Neural cell (in vitro differentiated cells): ENCODE measurements around the gene TMOD4. TPM values are rescaled to one million over a fixed set of nuclear protein-coding genes. Genes with fewer than 3 reads are reported as not detected.

Experiments
- H2AFZ ChIP-seq: fragments of 200-600, 300-800 bp; sonication (generic), shearing (Covaris generic); 2 replicates; pipeline ENCODE4 v1.6.0; 2014; ENCODE audit warnings: low read depth, mild to moderate bottlenecking, antibody characterized with exemption, low read length, moderate library complexity
- H3F3A ChIP-seq: fragments of 200-600 bp; shearing (Covaris generic); 2 replicates; pipeline ENCODE4 v1.6.1; 2016; ENCODE audit warnings: mild to moderate bottlenecking, moderate library complexity, mixed read lengths, antibody characterized with exemption, low read length; ENCODE audit not compliant: insufficient read depth, poor library complexity, severe bottlenecking
- H3K27ac ChIP-seq: fragments of 200-600, 300-800 bp; sonication (generic), shearing (Covaris generic); 2 replicates; pipeline ENCODE4 v1.5.1; 2014; ENCODE audit warnings: mild to moderate bottlenecking, low read length, moderate library complexity
- H3K27me3 ChIP-seq: fragments of 300-800, 200-600 bp; sonication (generic), shearing (Covaris generic); 2 replicates; pipeline ENCODE4 v1.6.0; 2014; ENCODE audit warnings: mild to moderate bottlenecking, low read depth, low read length, moderate library complexity; ENCODE audit not compliant: insufficient read depth
- H3K36me3 ChIP-seq: fragments of 300-800, 200-600 bp; sonication (generic), shearing (Covaris generic); 2 replicates; pipeline ENCODE4 v1.5.1; 2014; ENCODE audit warnings: mild to moderate bottlenecking, antibody characterized with exemption, low read length, moderate library complexity; ENCODE audit not compliant: insufficient read depth
- H3K4me2 ChIP-seq: fragments of 300-800, 200-600 bp; sonication (generic), shearing (Covaris generic); 2 replicates; pipeline ENCODE4 v1.6.0; 2014; ENCODE audit warnings: mild to moderate bottlenecking, low read length
- H3K4me3 ChIP-seq: fragments of 300-800, 200-600 bp; sonication (generic), shearing (Covaris generic); 2 replicates; pipeline ENCODE4 v1.5.1; 2014; ENCODE audit warnings: mild to moderate bottlenecking, low read length, moderate library complexity
- H3K79me2 ChIP-seq: fragments of 200-600 bp; shearing (Covaris generic); replicated peaks from 2 replicates; pipeline ENCODE4 v1.6.0; 2014; ENCODE audit warnings: mild to moderate bottlenecking, low read length, moderate library complexity; ENCODE audit not compliant: insufficient read depth
- H3K9ac ChIP-seq: fragments of 300-800, 200-600 bp; sonication (generic), shearing (Covaris generic); 2 replicates; pipeline ENCODE4 v1.6.1; 2016; ENCODE audit warnings: mild to moderate bottlenecking, low read length, mixed read lengths
- H3K9me2 ChIP-seq: fragments of 200-600 bp; shearing (Covaris generic); 2 replicates; pipeline ENCODE4 v1.6.1; 2016; ENCODE audit warnings: mild to moderate bottlenecking, low read length, mixed read lengths; ENCODE audit not compliant: insufficient read depth
- H3K9me3 ChIP-seq: fragments of 200-600, 300-800 bp; sonication (generic), shearing (Covaris generic); 2 replicates; pipeline ENCODE4 v1.6.1; 2016; ENCODE audit warnings: mild to moderate bottlenecking, mixed run types, low read length, moderate library complexity, mixed read lengths
- H4K20me1 ChIP-seq: fragments of 200-600 bp; shearing (Covaris generic); 2 replicates; pipeline ENCODE4 v1.6.1; 2016; ENCODE audit warnings: mild to moderate bottlenecking, mixed run types; ENCODE audit not compliant: insufficient read depth
- EP300 ChIP-seq: fragments of 450-650 bp; conservative IDR thresholded peaks from 2 replicates; pipeline ENCODE4 v1.6.1; 2014; ENCODE audit warnings: antibody characterized with exemption, mild to moderate bottlenecking, moderate library complexity; ENCODE audit not compliant: poor library complexity, severe bottlenecking
- EZH2 ChIP-seq: fragments of 200-600, 300-800 bp; shearing (Covaris generic), sonication (generic); IDR thresholded peaks from 2 replicates; pipeline ENCODE4 v1.6.1; 2014; ENCODE audit warnings: antibody characterized with exemption, low read length, borderline replicate concordance, mild to moderate bottlenecking; ENCODE audit not compliant: insufficient read depth, poor library complexity, severe bottlenecking
- MXI1 ChIP-seq: fragments of 450-650 bp; conservative IDR thresholded peaks from 2 replicates; pipeline ENCODE4 v1.6.1; 2014; ENCODE audit warnings: antibody characterized with exemption, mild to moderate bottlenecking; ENCODE audit not compliant: poor library complexity, severe bottlenecking
- POLR2AphosphoS5 ChIP-seq: IDR thresholded peaks from 2 replicates; pipeline ENCODE4 v1.6.1; 2012
- RAD21 ChIP-seq: fragments of 450-650 bp; conservative IDR thresholded peaks from 2 replicates; pipeline ENCODE4 v1.6.1; 2014; ENCODE audit warnings: antibody characterized with exemption, mild to moderate bottlenecking, moderate library complexity
- SMC3 ChIP-seq: fragments of 450-650 bp; conservative IDR thresholded peaks from 2 replicates; pipeline ENCODE4 v1.6.1; 2014; ENCODE audit warnings: antibody characterized with exemption, mild to moderate bottlenecking, moderate library complexity; ENCODE audit not compliant: poor library complexity
- TAF1 ChIP-seq: IDR thresholded peaks from 2 replicates; pipeline ENCODE4 v1.6.1; 2012; ENCODE audit warnings: low read depth
- polyA plus RNA-seq: library from polyadenylated mRNA; depleted of rRNA; stranded (reverse); fragments of >200 nt; gene quantifications from 2 replicates; pipeline ENCODE4 v1.2.3, GENCODE V29; 2014
- TF ChIP-seq, protein P1 (sequence below): IDR thresholded peaks from 2 replicates; pipeline ENCODE4 v1.6.1; 2012; ENCODE audit warnings: borderline replicate concordance
- TF ChIP-seq, protein P2 (sequence below): fragments of 450-650 bp; IDR thresholded peaks from 2 replicates; pipeline ENCODE4 v1.5.1; 2014; ENCODE audit warnings: antibody characterized with exemption, mild to moderate bottlenecking, moderate library complexity; ENCODE audit not compliant: poor library complexity, severe bottlenecking

The TMOD4 gene
- polyA plus RNA-seq, 1 donor from 2014 or later: not detected

DNA sequence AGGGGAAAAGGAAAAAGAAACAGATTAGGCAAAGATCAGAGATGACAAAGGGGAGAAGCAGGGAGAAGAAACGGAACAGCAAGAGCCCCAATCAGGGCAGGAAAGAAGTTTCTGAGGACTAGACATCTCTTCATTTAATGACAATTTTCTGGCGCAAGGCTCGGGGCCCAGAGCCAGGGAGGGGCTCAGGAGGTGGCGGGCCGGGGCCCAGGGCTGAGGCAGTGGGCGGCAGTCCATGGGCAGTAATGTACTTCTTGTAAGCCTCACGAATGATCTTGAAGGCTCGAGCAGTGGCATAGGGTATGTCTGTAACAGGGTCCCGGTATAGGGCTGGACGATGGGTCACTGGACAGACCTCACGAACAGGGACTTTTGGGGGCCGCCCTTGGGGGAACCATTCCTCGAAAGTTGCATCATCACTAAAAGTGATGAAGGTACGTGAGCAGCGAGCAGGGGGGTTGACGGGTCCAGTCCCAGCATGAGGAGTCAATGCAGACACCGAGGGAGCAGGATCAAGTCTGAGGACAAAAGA lies 799 bp upstream of the TMOD4 start:
- Histone ChIP-seq H3K27ac (no peak overlapping the region), H3K9me3 (no peaks in the 10 kb centered on the region), H3K9ac (no peak overlapping the region), H3K4me3 (no peak overlapping the region), H3K79me2 (no peaks in the 10 kb centered on the region), H3K36me3 (no peaks in the 10 kb centered on the region), H2AFZ (no peak overlapping the region), H4K20me1 (no peaks in the 10 kb centered on the region), H3K4me2 (no peak overlapping the region), H3F3A (no peaks in the 10 kb centered on the region), H3K9me2 (no peaks in the 10 kb centered on the region), H3K27me3 (no peaks in the 10 kb centered on the region)
- TF ChIP-seq POLR2AphosphoS5: no peak
- no peak for TF ChIP-seq EZH2
- no peak for TF ChIP-seq EP300
- TF ChIP-seq RAD21: no peak
- no peak for TF ChIP-seq TAF1
- TF ChIP-seq, protein P1, sequence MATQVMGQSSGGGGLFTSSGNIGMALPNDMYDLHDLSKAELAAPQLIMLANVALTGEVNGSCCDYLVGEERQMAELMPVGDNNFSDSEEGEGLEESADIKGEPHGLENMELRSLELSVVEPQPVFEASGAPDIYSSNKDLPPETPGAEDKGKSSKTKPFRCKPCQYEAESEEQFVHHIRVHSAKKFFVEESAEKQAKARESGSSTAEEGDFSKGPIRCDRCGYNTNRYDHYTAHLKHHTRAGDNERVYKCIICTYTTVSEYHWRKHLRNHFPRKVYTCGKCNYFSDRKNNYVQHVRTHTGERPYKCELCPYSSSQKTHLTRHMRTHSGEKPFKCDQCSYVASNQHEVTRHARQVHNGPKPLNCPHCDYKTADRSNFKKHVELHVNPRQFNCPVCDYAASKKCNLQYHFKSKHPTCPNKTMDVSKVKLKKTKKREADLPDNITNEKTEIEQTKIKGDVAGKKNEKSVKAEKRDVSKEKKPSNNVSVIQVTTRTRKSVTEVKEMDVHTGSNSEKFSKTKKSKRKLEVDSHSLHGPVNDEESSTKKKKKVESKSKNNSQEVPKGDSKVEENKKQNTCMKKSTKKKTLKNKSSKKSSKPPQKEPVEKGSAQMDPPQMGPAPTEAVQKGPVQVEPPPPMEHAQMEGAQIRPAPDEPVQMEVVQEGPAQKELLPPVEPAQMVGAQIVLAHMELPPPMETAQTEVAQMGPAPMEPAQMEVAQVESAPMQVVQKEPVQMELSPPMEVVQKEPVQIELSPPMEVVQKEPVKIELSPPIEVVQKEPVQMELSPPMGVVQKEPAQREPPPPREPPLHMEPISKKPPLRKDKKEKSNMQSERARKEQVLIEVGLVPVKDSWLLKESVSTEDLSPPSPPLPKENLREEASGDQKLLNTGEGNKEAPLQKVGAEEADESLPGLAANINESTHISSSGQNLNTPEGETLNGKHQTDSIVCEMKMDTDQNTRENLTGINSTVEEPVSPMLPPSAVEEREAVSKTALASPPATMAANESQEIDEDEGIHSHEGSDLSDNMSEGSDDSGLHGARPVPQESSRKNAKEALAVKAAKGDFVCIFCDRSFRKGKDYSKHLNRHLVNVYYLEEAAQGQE: no peak
- TF ChIP-seq MXI1: no peak
- no peak for TF ChIP-seq SMC3
- TF ChIP-seq, protein P2, sequence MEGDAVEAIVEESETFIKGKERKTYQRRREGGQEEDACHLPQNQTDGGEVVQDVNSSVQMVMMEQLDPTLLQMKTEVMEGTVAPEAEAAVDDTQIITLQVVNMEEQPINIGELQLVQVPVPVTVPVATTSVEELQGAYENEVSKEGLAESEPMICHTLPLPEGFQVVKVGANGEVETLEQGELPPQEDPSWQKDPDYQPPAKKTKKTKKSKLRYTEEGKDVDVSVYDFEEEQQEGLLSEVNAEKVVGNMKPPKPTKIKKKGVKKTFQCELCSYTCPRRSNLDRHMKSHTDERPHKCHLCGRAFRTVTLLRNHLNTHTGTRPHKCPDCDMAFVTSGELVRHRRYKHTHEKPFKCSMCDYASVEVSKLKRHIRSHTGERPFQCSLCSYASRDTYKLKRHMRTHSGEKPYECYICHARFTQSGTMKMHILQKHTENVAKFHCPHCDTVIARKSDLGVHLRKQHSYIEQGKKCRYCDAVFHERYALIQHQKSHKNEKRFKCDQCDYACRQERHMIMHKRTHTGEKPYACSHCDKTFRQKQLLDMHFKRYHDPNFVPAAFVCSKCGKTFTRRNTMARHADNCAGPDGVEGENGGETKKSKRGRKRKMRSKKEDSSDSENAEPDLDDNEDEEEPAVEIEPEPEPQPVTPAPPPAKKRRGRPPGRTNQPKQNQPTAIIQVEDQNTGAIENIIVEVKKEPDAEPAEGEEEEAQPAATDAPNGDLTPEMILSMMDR: no peak

DNA sequence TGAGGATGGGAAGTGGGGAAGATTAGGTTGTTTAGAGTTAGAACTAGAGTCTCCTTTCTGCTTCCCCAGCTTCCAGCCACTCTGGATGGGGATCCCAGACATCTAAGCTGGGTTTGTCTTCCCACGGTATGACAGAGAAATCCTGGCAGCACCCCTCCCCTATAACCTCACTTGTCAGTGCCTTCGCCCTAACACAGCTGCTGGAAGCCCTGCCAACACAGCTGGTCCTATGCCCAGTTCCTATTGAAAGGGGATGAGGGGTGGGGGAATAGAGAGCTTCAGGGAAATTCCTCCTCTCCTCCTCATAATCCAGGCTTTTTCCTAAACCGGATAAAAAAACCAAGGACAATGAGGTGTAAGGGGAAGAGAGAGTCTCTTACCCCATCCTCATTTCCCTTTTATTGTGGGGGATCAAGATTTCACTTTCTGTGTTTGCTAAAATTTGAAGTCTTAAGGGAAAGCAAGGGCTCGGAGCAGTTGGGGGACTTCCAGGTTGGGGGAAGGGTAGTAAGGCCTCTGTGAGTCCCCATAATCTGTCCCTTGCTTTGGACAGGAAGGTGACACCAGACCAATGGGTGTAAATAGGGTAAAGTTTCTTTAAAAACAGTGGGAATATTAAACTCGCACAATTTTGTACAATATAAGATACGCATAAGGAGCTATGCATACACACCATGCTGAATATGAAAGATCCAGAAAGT lies 590 bp downstream of the TMOD4 start:
- no peaks in the 10 kb centered on the region for H3K9me2 ChIP-seq
- H3K4me2 ChIP-seq: no peak overlapping the region
- H3K9ac ChIP-seq: no peak overlapping the region
- H3K36me3 ChIP-seq: no peaks in the 10 kb centered on the region
- no peaks in the 10 kb centered on the region for H3K79me2 ChIP-seq
- no peaks in the 10 kb centered on the region for H3F3A ChIP-seq
- H3K4me3 ChIP-seq: no peak overlapping the region
- H3K9me3 ChIP-seq: no peaks in the 10 kb centered on the region
- no peaks in the 10 kb centered on the region for H3K27me3 ChIP-seq
- no peak overlapping the region for H3K27ac ChIP-seq
- TF ChIP-seq POLR2AphosphoS5 (no peak), RAD21 (no peak), EP300 (no peak), EZH2 (no peak), SMC3 (no peak), MXI1 (no peak), TAF1 (no peak)
- TF ChIP-seq, protein P2: no peak
- TF ChIP-seq, protein P1: no peak
- no peaks in the 10 kb centered on the region for H4K20me1 ChIP-seq
- no peak overlapping the region for H2AFZ ChIP-seq
